Measurements from ENCODE around the gene SDK1. TPM values are rescaled to one million over a fixed set of nuclear protein-coding genes. Genes with fewer than 3 reads are reported as not detected.

SDK1 gene
- total RNA-seq, 1 experiment from 2014 or later, result 9.3 TPM

- peaks cover 8% of the 10 kb centered on the region for H3K4me1 Mint-ChIP-seq
- no peak for DNase-seq (ENCODE audit: low spot score)
- no peaks in the 10 kb centered on the region for H3K36me3 Mint-ChIP-seq
- POLR2A ChIA-PET, result no interaction called here
- TF ChIP-seq CBFB (CRISPR knock-in tag; IDR thresholded peaks at IDR 0.05; ENCODE audit: low read depth), result no peak
- TF ChIP-seq PRRX2 (CRISPR knock-in tag; IDR thresholded peaks at IDR 0.05), result no peak
- TF ChIP-seq OVOL2 (CRISPR knock-in tag; IDR thresholded peaks at IDR 0.05; ENCODE audit: borderline replicate concordance), result no peak
- no peak for TF ChIP-seq TEAD1 (CRISPR knock-in tag; IDR thresholded peaks at IDR 0.05)
- TF ChIP-seq E2F1 (CRISPR knock-in tag; IDR thresholded peaks at IDR 0.05), result no peak
- TF ChIP-seq ZNF219 (CRISPR knock-in tag; IDR thresholded peaks at IDR 0.05; ENCODE audit: borderline replicate concordance), result no peak
- TF ChIP-seq, protein P1, sequence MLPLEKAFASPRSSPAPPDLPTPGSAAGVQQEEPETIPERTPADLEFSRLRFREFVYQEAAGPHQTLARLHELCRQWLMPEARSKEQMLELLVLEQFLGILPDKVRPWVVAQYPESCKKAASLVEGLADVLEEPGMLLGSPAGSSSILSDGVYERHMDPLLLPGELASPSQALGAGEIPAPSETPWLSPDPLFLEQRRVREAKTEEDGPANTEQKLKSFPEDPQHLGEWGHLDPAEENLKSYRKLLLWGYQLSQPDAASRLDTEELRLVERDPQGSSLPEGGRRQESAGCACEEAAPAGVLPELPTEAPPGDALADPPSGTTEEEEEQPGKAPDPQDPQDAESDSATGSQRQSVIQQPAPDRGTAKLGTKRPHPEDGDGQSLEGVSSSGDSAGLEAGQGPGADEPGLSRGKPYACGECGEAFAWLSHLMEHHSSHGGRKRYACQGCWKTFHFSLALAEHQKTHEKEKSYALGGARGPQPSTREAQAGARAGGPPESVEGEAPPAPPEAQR (CRISPR knock-in tag; IDR thresholded peaks at IDR 0.05), result no peak
- no peak for TF ChIP-seq RELA (CRISPR knock-in tag; IDR thresholded peaks at IDR 0.05; ENCODE audit: borderline replicate concordance)
- TF ChIP-seq AR (CRISPR knock-in tag; IDR thresholded peaks at IDR 0.05), result no peak
- TF ChIP-seq GRHL2 (CRISPR knock-in tag; IDR thresholded peaks at IDR 0.05; ENCODE audit: insufficient replicate concordance, severe bottlenecking), result no peak
- TF ChIP-seq FOXJ3 (CRISPR knock-in tag; IDR thresholded peaks at IDR 0.05; ENCODE audit: borderline replicate concordance), result no peak
- TF ChIP-seq JAZF1 (CRISPR knock-in tag; IDR thresholded peaks at IDR 0.05), result no peak
- no peak for TF ChIP-seq FOXK1 (CRISPR knock-in tag; IDR thresholded peaks at IDR 0.05)
- CTCF ChIA-PET, result no interaction called here
- no peak overlapping the region for H3K27ac Mint-ChIP-seq
- no peaks in the 10 kb centered on the region for H3K27me3 Mint-ChIP-seq (ENCODE audit: low read depth)
- H3K4me3 Mint-ChIP-seq, result no peak overlapping the region
- no peaks in the 10 kb centered on the region for H3K9me3 Mint-ChIP-seq
- no peak for ATAC-seq
Measured at GRCh38 chr7:3892157-3892556, 591.1 kb downstream of the SDK1 start.

- Mint-ChIP-seq H3K27ac (no peak overlapping the region), H3K27me3 (ENCODE audit: low read depth) (no peaks in the 10 kb centered on the region), H3K4me3 (no peak overlapping the region), H3K9me3 (no peaks in the 10 kb centered on the region), H3K36me3 (no peaks in the 10 kb centered on the region), H3K4me1 (peaks cover 3% of the 10 kb centered on the region)
- POLR2A ChIA-PET, result no interaction called here
- TF ChIP-seq FOXK1 (CRISPR knock-in tag; IDR thresholded peaks at IDR 0.05) (no peak), ZNF138 (CRISPR knock-in tag; conservative IDR thresholded peaks at IDR 0.05) (no peak), FOXJ3 (CRISPR knock-in tag; IDR thresholded peaks at IDR 0.05; ENCODE audit: borderline replicate concordance) (no peak), ZNF671 (CRISPR knock-in tag; IDR thresholded peaks at IDR 0.05) (no peak), NFATC4 (CRISPR knock-in tag; IDR thresholded peaks at IDR 0.05) (no peak), NR2C2 (CRISPR knock-in tag; IDR thresholded peaks at IDR 0.05) (no peak)
- TF ChIP-seq, protein P2, sequence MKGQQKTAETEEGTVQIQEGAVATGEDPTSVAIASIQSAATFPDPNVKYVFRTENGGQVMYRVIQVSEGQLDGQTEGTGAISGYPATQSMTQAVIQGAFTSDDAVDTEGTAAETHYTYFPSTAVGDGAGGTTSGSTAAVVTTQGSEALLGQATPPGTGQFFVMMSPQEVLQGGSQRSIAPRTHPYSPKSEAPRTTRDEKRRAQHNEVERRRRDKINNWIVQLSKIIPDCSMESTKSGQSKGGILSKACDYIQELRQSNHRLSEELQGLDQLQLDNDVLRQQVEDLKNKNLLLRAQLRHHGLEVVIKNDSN (CRISPR knock-in tag; IDR thresholded peaks at IDR 0.05), result no peak
- TF ChIP-seq, protein P3, sequence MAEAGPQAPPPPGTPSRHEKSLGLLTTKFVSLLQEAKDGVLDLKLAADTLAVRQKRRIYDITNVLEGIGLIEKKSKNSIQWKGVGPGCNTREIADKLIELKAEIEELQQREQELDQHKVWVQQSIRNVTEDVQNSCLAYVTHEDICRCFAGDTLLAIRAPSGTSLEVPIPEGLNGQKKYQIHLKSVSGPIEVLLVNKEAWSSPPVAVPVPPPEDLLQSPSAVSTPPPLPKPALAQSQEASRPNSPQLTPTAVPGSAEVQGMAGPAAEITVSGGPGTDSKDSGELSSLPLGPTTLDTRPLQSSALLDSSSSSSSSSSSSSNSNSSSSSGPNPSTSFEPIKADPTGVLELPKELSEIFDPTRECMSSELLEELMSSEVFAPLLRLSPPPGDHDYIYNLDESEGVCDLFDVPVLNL (CRISPR knock-in tag; IDR thresholded peaks at IDR 0.05; ENCODE audit: borderline replicate concordance, low read depth), result no peak
- ATAC-seq (no peak), DNase-seq (ENCODE audit: low spot score) (no peak)
- CTCF ChIA-PET, result interaction anchor here (1.0 kb wide), 1 partner anchor 102 kb away, joined by 4 read pairs; no protein-coding TSS in a partner anchor
Measured at GRCh38 chr7:3892686-3893085, 591.6 kb downstream of the SDK1 start.

Measured in WTC11 (cell line).